ENCODE measurements around the gene NR6A1.

GRCh38 chr9:124537926-124538325 is 233.2 kb downstream of the NR6A1 start:
- TF ChIP-seq SUZ12 (IDR thresholded peaks at IDR 0.05; ENCODE audit: extremely low read depth, insufficient read depth, insufficient read length) = no peak
- no peak for TF ChIP-seq ZNF274 (IDR thresholded peaks at IDR 0.05; ENCODE audit: low read depth, low read length)
